ENCODE results near the gene MINDY4.
A peak's percentile ranks its signal among the peaks of the same experiment; 100 is the strongest.

MINDY4 gene

DNA sequence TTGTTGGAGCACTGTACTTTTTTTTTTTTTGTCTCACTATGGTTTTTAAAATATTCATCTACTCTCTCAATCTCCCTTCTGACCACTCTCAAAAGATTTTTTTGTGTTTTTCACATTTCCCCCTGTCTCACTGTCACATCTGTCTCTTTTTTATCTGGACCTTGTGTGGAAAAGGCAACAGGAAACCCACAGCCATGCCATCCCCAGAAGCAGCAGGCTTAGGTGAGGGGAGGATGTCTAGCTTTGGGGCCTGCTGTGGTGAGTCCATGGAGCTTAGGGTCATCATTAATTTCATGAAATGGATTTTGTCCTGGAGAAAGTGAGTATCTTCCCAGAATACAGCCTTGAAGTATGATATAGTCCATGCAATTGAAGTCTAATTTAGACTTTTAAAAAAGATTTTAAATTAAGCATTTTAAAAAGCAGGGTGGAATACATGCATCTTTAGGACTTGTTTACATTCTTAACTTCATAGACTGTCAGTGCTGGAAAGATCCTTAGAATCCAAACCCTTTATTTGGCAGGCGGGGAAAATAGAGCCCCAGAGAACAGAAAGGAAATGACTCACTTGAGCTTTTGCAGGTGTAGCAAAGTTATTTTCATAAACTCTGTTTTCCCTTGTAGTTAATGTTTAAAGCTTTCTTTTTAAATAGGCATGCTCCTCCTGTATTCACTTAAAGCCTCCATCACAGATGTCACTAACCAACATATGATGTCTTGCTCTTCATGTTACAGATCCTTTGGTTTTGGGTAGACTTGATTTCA is 25.1 kb downstream of the MINDY4 start:
- Histone ChIP-seq H3K27me3 (replicated peaks) (no peaks in the 10 kb centered on the region), H3K27ac (no peak overlapping the region), H3K36me3 (replicated peaks) (no peaks in the 10 kb centered on the region), H3K4me3 (ENCODE audit: low read depth, low read length) (no peak overlapping the region)
- in situ Hi-C loops (cut with HindIII; ENCODE audit: low pct_ligation_motif_present, low sequenced_read_pairs), result no loop called here
- DNase-seq, result no peak
- TF ChIP-seq, protein P1, sequence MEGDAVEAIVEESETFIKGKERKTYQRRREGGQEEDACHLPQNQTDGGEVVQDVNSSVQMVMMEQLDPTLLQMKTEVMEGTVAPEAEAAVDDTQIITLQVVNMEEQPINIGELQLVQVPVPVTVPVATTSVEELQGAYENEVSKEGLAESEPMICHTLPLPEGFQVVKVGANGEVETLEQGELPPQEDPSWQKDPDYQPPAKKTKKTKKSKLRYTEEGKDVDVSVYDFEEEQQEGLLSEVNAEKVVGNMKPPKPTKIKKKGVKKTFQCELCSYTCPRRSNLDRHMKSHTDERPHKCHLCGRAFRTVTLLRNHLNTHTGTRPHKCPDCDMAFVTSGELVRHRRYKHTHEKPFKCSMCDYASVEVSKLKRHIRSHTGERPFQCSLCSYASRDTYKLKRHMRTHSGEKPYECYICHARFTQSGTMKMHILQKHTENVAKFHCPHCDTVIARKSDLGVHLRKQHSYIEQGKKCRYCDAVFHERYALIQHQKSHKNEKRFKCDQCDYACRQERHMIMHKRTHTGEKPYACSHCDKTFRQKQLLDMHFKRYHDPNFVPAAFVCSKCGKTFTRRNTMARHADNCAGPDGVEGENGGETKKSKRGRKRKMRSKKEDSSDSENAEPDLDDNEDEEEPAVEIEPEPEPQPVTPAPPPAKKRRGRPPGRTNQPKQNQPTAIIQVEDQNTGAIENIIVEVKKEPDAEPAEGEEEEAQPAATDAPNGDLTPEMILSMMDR (IDR thresholded peaks at IDR 0.05; ENCODE audit: low read depth, low read length, missing control alignments), result no peak

DNA sequence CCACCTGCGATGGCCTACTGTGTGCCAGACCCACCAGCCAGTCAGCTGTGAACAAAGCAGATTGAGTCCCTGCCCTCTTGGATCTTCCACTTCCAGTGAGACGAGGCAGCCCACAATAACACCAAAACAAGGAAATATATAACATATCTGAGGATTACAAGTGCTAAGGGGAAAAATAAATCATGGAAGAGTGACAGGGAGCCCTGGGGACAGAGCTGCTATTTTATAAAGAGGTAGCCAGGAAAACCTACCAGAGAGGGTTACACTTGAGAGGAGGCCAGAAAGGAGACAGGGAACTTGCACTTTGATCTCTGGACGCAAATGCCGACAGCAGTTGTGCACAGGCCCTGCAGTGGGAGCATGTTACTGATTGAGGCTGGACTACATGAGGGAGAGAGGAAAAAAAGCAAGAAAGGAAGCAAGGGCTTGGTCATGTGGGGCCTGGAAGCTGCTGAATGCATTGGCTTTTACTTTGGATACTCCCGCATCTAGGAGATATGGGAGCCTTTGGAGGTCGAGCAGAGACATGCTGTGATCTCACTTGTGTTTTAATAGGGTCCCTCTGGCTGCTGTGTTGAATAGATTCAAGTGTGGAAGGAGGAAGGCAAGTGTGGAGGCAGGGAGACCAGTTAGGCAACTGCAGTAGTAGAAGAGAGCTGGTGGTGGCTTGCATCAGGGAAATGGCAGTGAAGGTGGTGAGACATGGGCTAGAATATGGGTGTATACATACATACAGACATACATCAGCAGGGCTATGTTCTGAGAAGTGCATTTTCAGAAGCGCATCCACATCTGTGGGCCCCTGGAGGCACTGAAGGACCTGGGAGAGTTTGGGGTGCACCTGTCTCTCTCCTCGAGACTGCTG is 26.2 kb downstream of the MINDY4 start:
- no peaks in the 10 kb centered on the region for H3K36me3 ChIP-seq (replicated peaks)
- TF ChIP-seq, protein P1 (IDR thresholded peaks at IDR 0.05; ENCODE audit: low read depth, low read length, missing control alignments), result no peak
- H3K4me3 ChIP-seq (ENCODE audit: low read depth, low read length), result no peak overlapping the region
- H3K27me3 ChIP-seq (replicated peaks), result no peaks in the 10 kb centered on the region
- no peak overlapping the region for H3K27ac ChIP-seq
- no peak for DNase-seq
- in situ Hi-C loops (cut with HindIII; ENCODE audit: low pct_ligation_motif_present, low sequenced_read_pairs), result no loop called here

DNA sequence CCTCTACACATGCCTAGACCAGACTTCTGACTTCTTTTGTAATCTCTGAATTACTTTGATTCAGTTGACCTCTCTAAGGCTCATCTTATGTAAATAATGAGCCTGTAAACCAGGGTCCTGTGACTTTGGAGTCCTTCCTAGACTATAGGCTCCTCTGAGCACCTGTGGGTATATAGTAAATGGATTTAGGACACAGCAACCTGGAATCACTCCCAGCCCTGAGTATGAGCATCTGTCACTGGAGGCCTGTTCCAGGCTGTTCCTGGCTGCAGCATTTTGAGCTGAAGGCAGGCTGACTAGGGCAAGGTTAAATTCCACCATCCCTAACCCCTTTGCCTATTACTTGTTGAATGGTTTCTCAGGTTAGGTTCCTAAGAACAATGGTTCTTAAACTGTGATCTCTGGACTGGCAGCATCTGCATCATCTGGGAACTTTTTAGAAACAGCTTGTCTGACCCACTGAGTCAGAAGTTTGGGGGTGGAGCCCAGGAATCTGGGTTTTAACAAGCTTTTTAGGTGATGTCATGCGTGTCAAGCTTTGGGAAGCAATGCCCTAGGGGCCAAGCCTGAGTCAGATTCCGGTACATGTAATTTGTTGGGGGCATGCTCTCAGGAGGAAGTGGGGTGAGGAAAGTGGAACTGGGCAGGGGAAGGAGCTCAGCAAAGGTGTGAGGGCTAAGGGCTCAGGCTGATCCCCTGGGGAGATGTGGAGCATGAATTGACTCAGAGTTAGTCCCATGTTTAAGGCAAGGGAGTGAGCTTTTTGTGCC is 28.2 kb downstream of the MINDY4 start:
- H3K27me3 ChIP-seq (replicated peaks), result no peaks in the 10 kb centered on the region
- H3K27ac ChIP-seq, result peak overlapping the region; percentile 30
- DNase-seq, result peak; percentile 88
- H3K36me3 ChIP-seq (replicated peaks), result no peaks in the 10 kb centered on the region
- no peak overlapping the region for H3K4me3 ChIP-seq (ENCODE audit: low read depth, low read length)
- TF ChIP-seq, protein P1 (IDR thresholded peaks at IDR 0.05; ENCODE audit: low read depth, low read length, missing control alignments), result no peak
- in situ Hi-C loops (cut with HindIII; ENCODE audit: low pct_ligation_motif_present, low sequenced_read_pairs), result no loop called here

DNA sequence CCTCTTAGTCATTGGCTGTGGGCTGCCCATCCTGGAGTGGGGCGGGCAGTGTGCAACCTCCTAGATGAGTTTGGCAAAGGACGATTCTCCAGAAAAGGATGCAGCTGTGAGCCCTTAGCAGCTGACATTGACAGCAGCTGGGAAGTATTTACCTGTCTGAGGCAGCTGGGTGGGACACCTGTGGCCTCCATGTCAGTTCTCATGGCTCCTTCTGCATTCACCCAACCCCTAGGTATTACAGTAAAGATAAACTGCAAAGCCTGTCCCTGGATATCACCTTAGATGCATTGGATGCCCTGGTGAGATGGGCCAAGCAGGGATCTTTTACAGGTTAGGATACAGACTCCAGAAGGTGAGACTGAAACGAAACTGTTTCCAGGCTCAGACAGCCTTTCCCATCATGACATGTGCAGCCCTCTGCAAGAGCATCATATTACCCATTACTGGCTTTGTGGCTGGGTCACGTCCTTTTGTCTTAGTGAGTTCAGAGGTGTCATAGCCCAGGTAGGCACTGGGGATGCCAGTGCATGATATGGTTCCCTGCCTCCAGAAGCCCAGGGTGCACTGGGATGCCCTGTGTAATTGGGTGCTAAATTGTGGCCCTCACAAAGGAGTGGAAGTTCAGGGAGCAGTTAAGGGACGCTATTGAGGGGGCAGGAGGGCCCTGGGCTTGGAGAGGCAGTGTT is 28.9 kb downstream of the MINDY4 start:
- TF ChIP-seq, protein P1 (IDR thresholded peaks at IDR 0.05; ENCODE audit: low read depth, low read length, missing control alignments), result no peak
- no peaks in the 10 kb centered on the region for H3K27me3 ChIP-seq (replicated peaks)
- in situ Hi-C loops (cut with HindIII; ENCODE audit: low pct_ligation_motif_present, low sequenced_read_pairs), result loop anchor here (25.0 kb wide), 1 partner anchor 312 kb away; no protein-coding TSS in a partner anchor
- no peak for DNase-seq
- H3K27ac ChIP-seq, result no peak overlapping the region
- no peak overlapping the region for H3K4me3 ChIP-seq (ENCODE audit: low read depth, low read length)
- no peaks in the 10 kb centered on the region for H3K36me3 ChIP-seq (replicated peaks)

DNA sequence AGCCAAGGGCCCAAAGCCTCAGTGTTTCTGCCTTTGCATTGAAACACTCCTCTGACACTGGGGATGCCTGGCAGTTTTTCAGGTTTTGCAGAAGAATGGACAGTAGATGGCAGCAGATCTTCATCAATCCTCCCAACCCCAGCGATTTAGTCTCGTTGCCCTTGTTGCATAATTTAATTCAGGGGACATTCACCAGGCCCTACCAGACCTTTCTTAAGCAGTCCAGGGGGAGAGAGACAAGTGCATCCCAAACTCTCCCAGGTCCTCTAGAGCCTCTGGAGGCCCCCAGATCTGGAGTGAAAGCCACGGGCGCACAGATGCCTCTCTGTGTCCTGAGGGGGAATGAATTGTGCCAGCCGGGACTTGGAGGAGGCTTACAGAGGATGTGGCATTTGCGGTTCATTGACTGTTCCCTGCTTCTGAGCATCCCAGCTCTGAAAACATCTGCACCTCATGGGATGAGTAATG is 29.6 kb downstream of the MINDY4 start:
- DNase-seq, result peak; percentile 78
- no peak overlapping the region for H3K27ac ChIP-seq

More for the DNA sequence above, 29.6 kb downstream of the MINDY4 start:
- Histone ChIP-seq H3K4me3 (ENCODE audit: low read depth, low read length) (no peak overlapping the region), H3K27me3 (replicated peaks) (no peaks in the 10 kb centered on the region), H3K36me3 (replicated peaks) (no peaks in the 10 kb centered on the region)
- TF ChIP-seq, protein P1 (IDR thresholded peaks at IDR 0.05; ENCODE audit: low read depth, low read length, missing control alignments), result peak; percentile 81
- in situ Hi-C loops (cut with HindIII; ENCODE audit: low pct_ligation_motif_present, low sequenced_read_pairs), result loop anchor here (25.0 kb wide), 1 partner anchor 311 kb away; no protein-coding TSS in a partner anchor
